HuH-7 (cell line): ENCODE measurements around the gene XAF1.
"Not testable (repeated sequence)": the region's sequence is repeated elsewhere in the genome, so short reads cannot be mapped to it uniquely, and the experiment has no call there.

Experiments used
- DNase-seq: peaks from one replicate; pipeline ENCODE4 v3.0.0; 2011; ENCODE audit warnings: low spot score

The XAF1 gene

GRCh38 chr17:6753546-6753945 is 2.3 kb upstream of the XAF1 start:
- DNase-seq = no peak

- DNase-seq = no peak
Observed at GRCh38 chr17:6755281-6755680, 565 bp upstream of the XAF1 start.

- no peak for DNase-seq
Observed at GRCh38 chr17:6756425-6757031, 682 bp downstream of the XAF1 start.

GRCh38 chr17:6757747-6758146 is 1.9 kb downstream of the XAF1 start:
- no peak for DNase-seq

GRCh38 chr17:6761779-6762178 is 5.9 kb downstream of the XAF1 start:
- no peak for DNase-seq

- no peak for DNase-seq
Observed at GRCh38 chr17:6768447-6768846, 12.6 kb downstream of the XAF1 start.

GRCh38 chr17:6772016-6772415 is 16.2 kb downstream of the XAF1 start:
- no peak for DNase-seq

- DNase-seq = not testable (repeated sequence)
Observed at GRCh38 chr17:6774906-6775305, 19.1 kb downstream of the XAF1 start.

- DNase-seq = no peak
Observed at GRCh38 chr17:6775871-6776405, 20.1 kb downstream of the XAF1 start, which contains the start of gene FBXO39. Gene FBXO39 (plus strand): TSS chr17:6776215. CDS start chr17:6779869, 3,654 bp downstream.

GRCh38 chr17:6779411-6779810 is 23.6 kb downstream of the XAF1 start:
- no peak for DNase-seq

GRCh38 chr17:6780001-6780400 is 24.2 kb downstream of the XAF1 start:
- DNase-seq = no peak

GRCh38 chr17:6780886-6781285 is 25.0 kb downstream of the XAF1 start:
- DNase-seq = no peak

GRCh38 chr17:6782244-6782643 is 26.4 kb downstream of the XAF1 start:
- DNase-seq = no peak

- no peak for DNase-seq
Observed at GRCh38 chr17:6786618-6787017, 30.8 kb downstream of the XAF1 start.

- DNase-seq = no peak
Observed at GRCh38 chr17:6787081-6787693, 31.3 kb downstream of the XAF1 start.

GRCh38 chr17:6789146-6789545 is 33.3 kb downstream of the XAF1 start:
- DNase-seq = no peak

- DNase-seq = no peak
Observed at GRCh38 chr17:6793748-6794493, 38.1 kb downstream of the XAF1 start.

GRCh38 chr17:6796017-6796886 is 40.4 kb downstream of the XAF1 start:
- DNase-seq = no peak

GRCh38 chr17:6796887-6797490 is 41.1 kb downstream of the XAF1 start:
- no peak for DNase-seq

- DNase-seq = no peak
Observed at GRCh38 chr17:6797718-6798351, 42.0 kb downstream of the XAF1 start.

- DNase-seq = no peak
Observed at GRCh38 chr17:6799738-6800137, 43.9 kb downstream of the XAF1 start.
